ENCODE measurements around the gene ZNF556. TPM values are rescaled to one million over a fixed set of nuclear protein-coding genes. Genes with fewer than 3 reads are reported as not detected.

The ZNF556 gene
- total RNA-seq, 1 experiment from 2014 or later = not detected

DNA sequence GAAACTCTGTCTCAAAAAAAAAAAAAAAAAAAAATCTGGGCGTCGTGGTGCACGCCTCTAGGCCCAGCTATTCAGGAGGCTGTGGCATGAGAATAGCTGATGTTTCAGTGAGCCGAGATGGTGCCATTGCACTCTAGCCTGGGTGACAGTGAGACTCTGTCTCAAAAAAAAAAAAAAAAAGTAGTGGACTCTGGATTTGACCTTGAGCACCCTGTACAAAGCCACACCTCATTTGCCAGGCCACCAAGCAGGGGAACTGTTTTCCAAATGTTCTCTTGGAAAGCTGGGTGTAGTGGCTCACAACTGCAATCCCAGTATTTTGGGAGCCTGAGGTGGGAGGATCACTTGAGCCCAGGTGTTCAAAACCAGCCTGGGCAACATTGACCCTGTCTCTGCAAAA, 29.7 kb upstream of the ZNF556 start:
- ChIA-PET CTCF (no interaction called here), POLR2A (ENCODE audit: low non-redundant PET) (no interaction called here)
- BruUV-seq (replicated peaks) = no TSS peak
- Histone ChIP-seq H3K4me3 (ENCODE audit: low read depth, low read length, poor library complexity, severe bottlenecking) (no peak overlapping the region), H3K27ac (ENCODE audit: low read depth, low read length, poor library complexity, severe bottlenecking) (no peak overlapping the region), H3K27me3 (replicated peaks; ENCODE audit: insufficient read depth, low read depth, low read length, poor library complexity) (no peaks in the 10 kb centered on the region), H3K36me3 (ENCODE audit: insufficient read depth, low read length, poor library complexity, severe bottlenecking) (no peaks in the 10 kb centered on the region), H3K9me3 (ENCODE audit: low read depth, low read length, poor library complexity, severe bottlenecking) (peaks cover 43% of the 10 kb centered on the region), H3K4me1 (ENCODE audit: insufficient read depth, low read length, poor library complexity, severe bottlenecking) (no peaks in the 10 kb centered on the region)
- intact Hi-C loops (cut with micrococcal nuclease; ENCODE audit: unreplicated experiment) = no loop called here
- no peak for DNase-seq (ENCODE audit: low spot score)
- TF ChIP-seq, protein P1, sequence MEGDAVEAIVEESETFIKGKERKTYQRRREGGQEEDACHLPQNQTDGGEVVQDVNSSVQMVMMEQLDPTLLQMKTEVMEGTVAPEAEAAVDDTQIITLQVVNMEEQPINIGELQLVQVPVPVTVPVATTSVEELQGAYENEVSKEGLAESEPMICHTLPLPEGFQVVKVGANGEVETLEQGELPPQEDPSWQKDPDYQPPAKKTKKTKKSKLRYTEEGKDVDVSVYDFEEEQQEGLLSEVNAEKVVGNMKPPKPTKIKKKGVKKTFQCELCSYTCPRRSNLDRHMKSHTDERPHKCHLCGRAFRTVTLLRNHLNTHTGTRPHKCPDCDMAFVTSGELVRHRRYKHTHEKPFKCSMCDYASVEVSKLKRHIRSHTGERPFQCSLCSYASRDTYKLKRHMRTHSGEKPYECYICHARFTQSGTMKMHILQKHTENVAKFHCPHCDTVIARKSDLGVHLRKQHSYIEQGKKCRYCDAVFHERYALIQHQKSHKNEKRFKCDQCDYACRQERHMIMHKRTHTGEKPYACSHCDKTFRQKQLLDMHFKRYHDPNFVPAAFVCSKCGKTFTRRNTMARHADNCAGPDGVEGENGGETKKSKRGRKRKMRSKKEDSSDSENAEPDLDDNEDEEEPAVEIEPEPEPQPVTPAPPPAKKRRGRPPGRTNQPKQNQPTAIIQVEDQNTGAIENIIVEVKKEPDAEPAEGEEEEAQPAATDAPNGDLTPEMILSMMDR (conservative IDR thresholded peaks at IDR 0.05; ENCODE audit: low read depth, low read length) = no peak
- TF ChIP-seq EZH2 (IDR thresholded peaks at IDR 0.05; ENCODE audit: borderline replicate concordance, low read depth, low read length, poor library complexity, severe bottlenecking) = no peak

DNA sequence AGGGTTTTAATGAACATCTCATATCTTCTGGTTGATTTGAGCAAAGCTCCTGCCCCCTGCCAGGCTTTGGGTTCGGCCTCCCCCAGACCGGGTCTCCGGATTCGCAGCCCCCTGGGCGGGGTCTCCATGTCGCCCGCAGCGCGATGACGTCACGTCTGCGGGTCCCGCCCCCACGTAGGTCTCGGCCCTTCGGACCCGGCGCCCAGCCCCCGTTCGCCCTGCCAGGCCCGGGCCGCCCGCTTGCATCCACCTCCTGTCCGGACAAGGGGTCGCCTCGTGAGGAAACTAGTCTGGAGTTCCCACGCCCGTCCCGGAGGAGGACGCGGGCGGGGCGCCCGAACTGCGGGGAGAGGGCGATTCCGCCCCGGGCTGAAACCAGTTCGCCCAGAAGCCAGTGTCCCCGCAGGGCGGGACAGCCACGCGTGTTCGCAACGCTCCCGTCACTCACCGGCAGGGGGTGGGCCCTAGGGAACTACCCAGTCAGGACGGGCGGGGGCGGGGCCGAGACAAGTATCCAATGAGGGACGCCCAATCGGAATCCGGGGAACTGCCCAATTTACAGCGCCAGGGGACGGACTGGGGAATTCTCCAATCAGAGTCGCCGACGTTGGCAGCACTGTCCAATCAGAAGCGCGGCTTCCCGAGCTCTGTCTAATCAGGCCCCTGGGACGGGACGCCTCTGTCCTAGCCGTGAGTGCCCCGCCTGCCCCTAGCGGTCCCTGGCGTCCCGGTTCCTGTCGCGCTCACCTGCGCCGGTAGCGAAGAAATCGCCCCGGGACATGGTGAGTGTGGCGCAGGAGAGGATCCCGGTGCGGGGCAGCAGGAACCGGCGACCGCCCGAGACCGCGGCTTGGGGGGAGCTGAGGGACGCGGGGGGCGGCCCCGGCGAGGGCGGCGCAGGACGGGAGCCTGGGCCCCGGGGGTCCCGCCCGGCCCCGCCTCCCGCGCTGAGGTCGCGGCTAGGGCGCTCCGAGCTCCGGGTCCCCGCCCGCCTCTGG, 26.0 kb upstream of the ZNF556 start, which contains the start of gene ZNF555:
ZNF555 (plus strand) TSS at position 682 of the 998 bp plus-strand sequence; CDS start at position 780, 98 bp downstream.
- intact Hi-C loops (cut with micrococcal nuclease; ENCODE audit: unreplicated experiment) = no loop called here
- TF ChIP-seq, protein P1 (conservative IDR thresholded peaks at IDR 0.05; ENCODE audit: low read depth, low read length) = peak; percentile 40
- TF ChIP-seq EZH2 (IDR thresholded peaks at IDR 0.05; ENCODE audit: borderline replicate concordance, low read depth, low read length, poor library complexity, severe bottlenecking) = no peak
- DNase-seq (ENCODE audit: low spot score) = peak; percentile 100
- H3K9me3 ChIP-seq (ENCODE audit: low read depth, low read length, poor library complexity, severe bottlenecking) = peaks cover 18% of the 10 kb centered on the region
- no peaks in the 10 kb centered on the region for H3K27me3 ChIP-seq (replicated peaks; ENCODE audit: insufficient read depth, low read depth, low read length, poor library complexity)
- peak within 1 kb of the TSS; percentile 95 for H3K27ac ChIP-seq (ENCODE audit: low read depth, low read length, poor library complexity, severe bottlenecking)
- H3K36me3 ChIP-seq (ENCODE audit: insufficient read depth, low read length, poor library complexity, severe bottlenecking) = no peaks in the 10 kb centered on the region
- H3K4me3 ChIP-seq (ENCODE audit: low read depth, low read length, poor library complexity, severe bottlenecking) = peak within 1 kb of the TSS; percentile 74
- POLR2A ChIA-PET (ENCODE audit: low non-redundant PET) = interaction anchor here (0.7 kb wide), 1 partner anchor 18 kb away, joined by 3 read pairs; no protein-coding TSS in a partner anchor
- no TSS peak for BruUV-seq (replicated peaks)
- CTCF ChIA-PET = interaction anchor here (0.7 kb wide), 1 partner anchor 223 kb away, joined by 3 read pairs; no protein-coding TSS in a partner anchor
- H3K4me1 ChIP-seq (ENCODE audit: insufficient read depth, low read length, poor library complexity, severe bottlenecking) = no peaks in the 10 kb centered on the region

DNA sequence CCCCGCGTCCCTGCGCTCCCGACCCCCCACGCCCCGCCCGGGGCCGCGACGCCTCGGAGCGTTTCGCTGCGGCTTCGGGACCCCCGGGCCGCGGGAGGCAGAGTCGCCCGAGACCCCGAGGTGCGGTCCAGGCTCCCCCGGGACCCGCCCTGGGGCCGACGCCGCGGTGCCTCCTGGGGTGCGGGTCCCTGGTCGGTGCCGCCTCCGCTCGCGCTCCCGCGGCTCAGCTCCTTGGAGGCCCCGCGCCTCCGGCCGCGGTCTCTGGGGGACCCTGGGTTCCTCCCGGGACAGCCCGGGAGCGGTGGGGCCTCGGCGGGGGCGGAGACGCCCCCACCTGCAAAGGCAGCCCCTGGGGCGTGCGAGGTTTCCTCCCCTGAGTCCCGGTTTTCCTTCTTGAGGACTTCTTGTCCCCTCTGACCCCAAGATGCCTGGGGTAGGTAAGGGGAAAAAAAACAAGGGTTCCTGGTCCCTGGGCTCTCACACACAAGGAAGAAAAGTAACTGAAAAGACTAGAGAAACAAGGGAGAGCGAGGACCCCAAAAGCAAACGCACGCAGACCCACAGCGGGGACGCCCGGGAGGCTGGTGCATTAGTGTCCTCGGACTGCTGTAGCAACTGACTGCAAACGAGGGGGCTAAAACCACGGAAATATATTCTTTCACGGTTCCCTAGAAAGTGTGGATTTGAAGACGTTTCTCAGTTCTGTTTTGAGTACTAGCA, 25.1 kb upstream of the ZNF556 start:
- H3K27ac ChIP-seq (ENCODE audit: low read depth, low read length, poor library complexity, severe bottlenecking) = peak overlapping the region; percentile 95
- TF ChIP-seq, protein P1 (conservative IDR thresholded peaks at IDR 0.05; ENCODE audit: low read depth, low read length) = no peak
- TF ChIP-seq EZH2 (IDR thresholded peaks at IDR 0.05; ENCODE audit: borderline replicate concordance, low read depth, low read length, poor library complexity, severe bottlenecking) = no peak

More for the DNA sequence above, 25.1 kb upstream of the ZNF556 start:
- H3K4me3 ChIP-seq (ENCODE audit: low read depth, low read length, poor library complexity, severe bottlenecking) = peak overlapping the region; percentile 74
- no peaks in the 10 kb centered on the region for H3K27me3 ChIP-seq (replicated peaks; ENCODE audit: insufficient read depth, low read depth, low read length, poor library complexity)
- ChIA-PET CTCF (no interaction called here), POLR2A (ENCODE audit: low non-redundant PET) (no interaction called here)
- H3K9me3 ChIP-seq (ENCODE audit: low read depth, low read length, poor library complexity, severe bottlenecking) = peaks cover 10% of the 10 kb centered on the region
- intact Hi-C loops (cut with micrococcal nuclease; ENCODE audit: unreplicated experiment) = no loop called here
- H3K36me3 ChIP-seq (ENCODE audit: insufficient read depth, low read length, poor library complexity, severe bottlenecking) = no peaks in the 10 kb centered on the region
- no peak for DNase-seq (ENCODE audit: low spot score)
- H3K4me1 ChIP-seq (ENCODE audit: insufficient read depth, low read length, poor library complexity, severe bottlenecking) = no peaks in the 10 kb centered on the region
- BruUV-seq (replicated peaks) = no TSS peak

Measured in A673 (cell line).